Measurements from ENCODE around the gene NEK1. TPM values are rescaled to one million over a fixed set of nuclear protein-coding genes. Genes with fewer than 3 reads are reported as not detected.

NEK1 gene
- polyA plus RNA-seq, 1 donor from 2014 or later, result 17.1 TPM

GRCh38 chr4:169407217-169407845 lies 205.1 kb downstream of the NEK1 start:
- no peak overlapping the region for H3K4me2 ChIP-seq (ENCODE audit: low read length)
- no peaks in the 10 kb centered on the region for H3K27me3 ChIP-seq (ENCODE audit: insufficient read depth, low read depth, low read length)
- no peak overlapping the region for H3K9ac ChIP-seq (ENCODE audit: low read length)
- peaks cover 4% of the 10 kb centered on the region for H3K36me3 ChIP-seq (ENCODE audit: insufficient read depth, low read length)
- H3K9me3 ChIP-seq (ENCODE audit: low read length), result no peaks in the 10 kb centered on the region
- H3K79me2 ChIP-seq (replicated peaks; ENCODE audit: insufficient read depth, low read length), result no peaks in the 10 kb centered on the region
- no peak for TF ChIP-seq RAD21 (conservative IDR thresholded peaks at IDR 0.05)
- TF ChIP-seq EZH2 (IDR thresholded peaks at IDR 0.05; ENCODE audit: borderline replicate concordance, insufficient read depth, low read length, poor library complexity, severe bottlenecking), result no peak
- TF ChIP-seq CTCF (IDR thresholded peaks at IDR 0.05; ENCODE audit: poor library complexity, severe bottlenecking), result no peak
- no peak for TF ChIP-seq POLR2AphosphoS5 (IDR thresholded peaks at IDR 0.05)
- TF ChIP-seq TAF1 (IDR thresholded peaks at IDR 0.05; ENCODE audit: low read depth), result no peak
- no peak for TF ChIP-seq MXI1 (conservative IDR thresholded peaks at IDR 0.05; ENCODE audit: poor library complexity, severe bottlenecking)
- no peak for TF ChIP-seq REST (IDR thresholded peaks at IDR 0.05; ENCODE audit: borderline replicate concordance)
- TF ChIP-seq EP300 (conservative IDR thresholded peaks at IDR 0.05; ENCODE audit: poor library complexity, severe bottlenecking), result no peak
- no peak for TF ChIP-seq SMC3 (conservative IDR thresholded peaks at IDR 0.05; ENCODE audit: poor library complexity)
- H4K20me1 ChIP-seq (ENCODE audit: insufficient read depth), result no peaks in the 10 kb centered on the region
- no peak overlapping the region for H3K4me3 ChIP-seq (ENCODE audit: low read length)
- H3F3A ChIP-seq (ENCODE audit: insufficient read depth, low read length, poor library complexity, severe bottlenecking), result no peaks in the 10 kb centered on the region
- no peaks in the 10 kb centered on the region for H3K9me2 ChIP-seq (ENCODE audit: insufficient read depth, low read length)
- no peak overlapping the region for H2AFZ ChIP-seq (ENCODE audit: low read depth, low read length)
- no peak overlapping the region for H3K27ac ChIP-seq (ENCODE audit: low read length)

- H3K27ac ChIP-seq (ENCODE audit: low read length), result no peak overlapping the region
- H3K4me2 ChIP-seq (ENCODE audit: low read length), result no peak overlapping the region
Observed at GRCh38 chr4:169404960-169405359, 207.4 kb downstream of the NEK1 start.

More at GRCh38 chr4:169404960-169405359, 207.4 kb downstream of the NEK1 start:
- H3K9me2 ChIP-seq (ENCODE audit: insufficient read depth, low read length), result no peaks in the 10 kb centered on the region
- no peaks in the 10 kb centered on the region for H3F3A ChIP-seq (ENCODE audit: insufficient read depth, low read length, poor library complexity, severe bottlenecking)
- no peak overlapping the region for H2AFZ ChIP-seq (ENCODE audit: low read depth, low read length)
- no peaks in the 10 kb centered on the region for H3K9me3 ChIP-seq (ENCODE audit: low read length)
- peaks cover 4% of the 10 kb centered on the region for H3K36me3 ChIP-seq (ENCODE audit: insufficient read depth, low read length)
- no peak overlapping the region for H3K4me3 ChIP-seq (ENCODE audit: low read length)
- no peak overlapping the region for H3K9ac ChIP-seq (ENCODE audit: low read length)
- no peaks in the 10 kb centered on the region for H3K79me2 ChIP-seq (replicated peaks; ENCODE audit: insufficient read depth, low read length)
- no peaks in the 10 kb centered on the region for H3K27me3 ChIP-seq (ENCODE audit: insufficient read depth, low read depth, low read length)
- TF ChIP-seq RAD21 (conservative IDR thresholded peaks at IDR 0.05) (no peak), TAF1 (IDR thresholded peaks at IDR 0.05; ENCODE audit: low read depth) (no peak), MXI1 (conservative IDR thresholded peaks at IDR 0.05; ENCODE audit: poor library complexity, severe bottlenecking) (no peak), EZH2 (IDR thresholded peaks at IDR 0.05; ENCODE audit: borderline replicate concordance, insufficient read depth, low read length, poor library complexity, severe bottlenecking) (no peak), SMC3 (conservative IDR thresholded peaks at IDR 0.05; ENCODE audit: poor library complexity) (no peak), CTCF (IDR thresholded peaks at IDR 0.05; ENCODE audit: poor library complexity, severe bottlenecking) (no peak), REST (IDR thresholded peaks at IDR 0.05; ENCODE audit: borderline replicate concordance) (no peak), EP300 (conservative IDR thresholded peaks at IDR 0.05; ENCODE audit: poor library complexity, severe bottlenecking) (no peak), POLR2AphosphoS5 (IDR thresholded peaks at IDR 0.05) (no peak)
- no peaks in the 10 kb centered on the region for H4K20me1 ChIP-seq (ENCODE audit: insufficient read depth)
